Astrocyte (in vitro differentiated cells and primary cell): ENCODE results near the gene PLXNC1.

Experiments
- EZH2 ChIP-seq: IDR thresholded peaks from 2 replicates; pipeline ENCODE4 v1.6.1; 2012; ENCODE audit warnings: mild to moderate bottlenecking, low read length, inconsistent platforms; ENCODE audit not compliant: insufficient read depth
- TF ChIP-seq, protein P1 (sequence below): IDR thresholded peaks from 2 replicates; pipeline ENCODE4 v1.5.1; 2011; ENCODE audit warnings: low read depth, mild to moderate bottlenecking, inconsistent platforms, low read length, moderate library complexity; ENCODE audit not compliant: insufficient read depth

DNA sequence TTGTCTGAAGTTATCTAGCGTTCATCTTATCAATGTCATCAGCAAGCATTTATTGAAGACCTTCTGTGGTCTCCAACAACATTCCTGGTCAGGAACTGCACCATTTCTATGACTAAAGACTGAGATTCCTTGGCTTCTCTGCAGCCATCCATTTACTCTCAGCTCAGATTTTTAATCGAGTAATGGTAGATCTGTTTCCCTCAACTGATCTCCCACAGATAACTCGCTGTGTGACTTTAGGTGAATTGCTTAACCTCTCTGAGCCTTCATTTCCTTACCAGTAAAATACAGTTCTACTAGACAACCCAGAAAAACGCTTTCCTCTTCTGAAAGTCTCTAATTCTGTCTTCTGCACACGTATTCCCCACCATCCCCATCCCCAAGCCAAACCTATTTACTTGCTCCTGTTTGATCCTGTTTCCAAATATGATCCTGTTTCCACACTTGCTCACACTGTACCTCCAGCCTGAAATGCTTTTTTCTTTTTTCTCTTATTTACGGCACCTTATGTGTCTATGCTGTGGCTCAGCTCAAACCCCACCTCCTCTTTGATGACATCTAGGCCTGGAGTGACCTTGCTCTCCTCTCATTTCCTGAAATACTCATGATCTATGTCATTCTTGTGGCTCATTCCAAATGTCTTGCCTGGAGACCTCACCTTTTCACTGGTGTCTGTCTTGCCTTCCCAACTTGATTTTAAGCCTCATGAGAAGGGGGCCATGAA lies 21.8 kb downstream of the PLXNC1 start:
- TF ChIP-seq, protein P1, sequence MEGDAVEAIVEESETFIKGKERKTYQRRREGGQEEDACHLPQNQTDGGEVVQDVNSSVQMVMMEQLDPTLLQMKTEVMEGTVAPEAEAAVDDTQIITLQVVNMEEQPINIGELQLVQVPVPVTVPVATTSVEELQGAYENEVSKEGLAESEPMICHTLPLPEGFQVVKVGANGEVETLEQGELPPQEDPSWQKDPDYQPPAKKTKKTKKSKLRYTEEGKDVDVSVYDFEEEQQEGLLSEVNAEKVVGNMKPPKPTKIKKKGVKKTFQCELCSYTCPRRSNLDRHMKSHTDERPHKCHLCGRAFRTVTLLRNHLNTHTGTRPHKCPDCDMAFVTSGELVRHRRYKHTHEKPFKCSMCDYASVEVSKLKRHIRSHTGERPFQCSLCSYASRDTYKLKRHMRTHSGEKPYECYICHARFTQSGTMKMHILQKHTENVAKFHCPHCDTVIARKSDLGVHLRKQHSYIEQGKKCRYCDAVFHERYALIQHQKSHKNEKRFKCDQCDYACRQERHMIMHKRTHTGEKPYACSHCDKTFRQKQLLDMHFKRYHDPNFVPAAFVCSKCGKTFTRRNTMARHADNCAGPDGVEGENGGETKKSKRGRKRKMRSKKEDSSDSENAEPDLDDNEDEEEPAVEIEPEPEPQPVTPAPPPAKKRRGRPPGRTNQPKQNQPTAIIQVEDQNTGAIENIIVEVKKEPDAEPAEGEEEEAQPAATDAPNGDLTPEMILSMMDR, result no peak
- no peak for TF ChIP-seq EZH2
